Mesothelial cell of epicardium (in vitro differentiated cells): Measurements from ENCODE around the gene FGFRL1. TPM values are rescaled to one million over a fixed set of nuclear protein-coding genes. Genes with fewer than 3 reads are reported as not detected.

Experiments
- DNase-seq, 2 experiments: peaks; one replicate each; pipeline ENCODE4 v3.0.0; 2021; ENCODE audit warnings: low spot score in 2 of 2; ENCODE audit not compliant: unreplicated experiment in 2 of 2
- H3K27ac Mint-ChIP-seq: 2 replicates; pipeline ENCODE4 v1.8.0; 2021; ENCODE audit warnings: mixed read lengths
- H3K27me3 Mint-ChIP-seq: 2 replicates; pipeline ENCODE4 v1.8.0; 2021; ENCODE audit warnings: low read depth, mixed read lengths
- H3K36me3 Mint-ChIP-seq: 2 replicates; pipeline ENCODE4 v1.8.0; 2021; ENCODE audit warnings: mixed read lengths
- H3K4me1 Mint-ChIP-seq: 2 replicates; pipeline ENCODE4 v1.8.0; 2021; ENCODE audit warnings: mixed read lengths
- H3K4me3 Mint-ChIP-seq: 2 replicates; pipeline ENCODE4 v1.8.0; 2021; ENCODE audit warnings: mild to moderate bottlenecking, moderate library complexity, mixed read lengths
- H3K9me3 Mint-ChIP-seq: 2 replicates; pipeline ENCODE4 v1.8.0; 2021; ENCODE audit warnings: mixed read lengths
- total RNA-seq: library from RNA; stranded (reverse); gene quantifications from 3 replicates; pipeline ENCODE4 v1.2.1, GENCODE V29; 2021
- TF ChIP-seq, protein P1 (sequence below): fragments of 200-600 bp; sonication (generic); IDR thresholded peaks from one replicate; pipeline ENCODE4 v1.5.0; 2021; ENCODE audit warnings: antibody characterized with exemption; ENCODE audit not compliant: unreplicated experiment

Gene FGFRL1
- total RNA-seq, 1 donor from 2014 or later, result 37.4 TPM

- H3K9me3 Mint-ChIP-seq, result no peaks in the 10 kb centered on the region
- TF ChIP-seq, protein P1, sequence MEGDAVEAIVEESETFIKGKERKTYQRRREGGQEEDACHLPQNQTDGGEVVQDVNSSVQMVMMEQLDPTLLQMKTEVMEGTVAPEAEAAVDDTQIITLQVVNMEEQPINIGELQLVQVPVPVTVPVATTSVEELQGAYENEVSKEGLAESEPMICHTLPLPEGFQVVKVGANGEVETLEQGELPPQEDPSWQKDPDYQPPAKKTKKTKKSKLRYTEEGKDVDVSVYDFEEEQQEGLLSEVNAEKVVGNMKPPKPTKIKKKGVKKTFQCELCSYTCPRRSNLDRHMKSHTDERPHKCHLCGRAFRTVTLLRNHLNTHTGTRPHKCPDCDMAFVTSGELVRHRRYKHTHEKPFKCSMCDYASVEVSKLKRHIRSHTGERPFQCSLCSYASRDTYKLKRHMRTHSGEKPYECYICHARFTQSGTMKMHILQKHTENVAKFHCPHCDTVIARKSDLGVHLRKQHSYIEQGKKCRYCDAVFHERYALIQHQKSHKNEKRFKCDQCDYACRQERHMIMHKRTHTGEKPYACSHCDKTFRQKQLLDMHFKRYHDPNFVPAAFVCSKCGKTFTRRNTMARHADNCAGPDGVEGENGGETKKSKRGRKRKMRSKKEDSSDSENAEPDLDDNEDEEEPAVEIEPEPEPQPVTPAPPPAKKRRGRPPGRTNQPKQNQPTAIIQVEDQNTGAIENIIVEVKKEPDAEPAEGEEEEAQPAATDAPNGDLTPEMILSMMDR, result no peak
- peaks cover 6% of the 10 kb centered on the region for H3K27me3 Mint-ChIP-seq
- DNase-seq, result no peak
- peak overlapping the region; percentile 47 for H3K4me3 Mint-ChIP-seq
- H3K27ac Mint-ChIP-seq, result no peak overlapping the region
- H3K4me1 Mint-ChIP-seq, result peaks cover 10% of the 10 kb centered on the region
- H3K36me3 Mint-ChIP-seq, result no peaks in the 10 kb centered on the region
These were observed 3.1 kb downstream of the FGFRL1 start for GRCh38 chr4:1014291-1015167.

DNA sequence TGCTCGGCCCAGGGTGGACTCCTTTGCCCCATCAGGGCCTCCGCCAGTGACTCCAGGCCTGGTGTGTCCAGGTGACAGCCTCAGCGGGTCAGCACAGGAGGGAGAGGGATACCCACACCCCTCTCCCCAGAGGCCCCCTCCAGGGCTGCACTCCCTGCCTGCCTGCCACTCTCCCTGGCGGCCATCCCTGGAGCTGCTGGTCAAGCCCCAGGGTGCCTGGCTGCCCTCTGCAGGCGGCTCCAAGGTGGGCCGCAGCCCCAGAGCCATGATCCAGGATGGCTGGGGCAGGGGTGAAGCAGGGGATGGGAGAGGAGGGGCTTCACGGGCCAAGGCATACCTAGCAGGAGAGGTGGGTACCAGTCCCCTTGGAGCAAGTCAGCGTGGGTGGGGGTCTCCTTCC lies 3.8 kb downstream of the FGFRL1 start:
- no peaks in the 10 kb centered on the region for H3K36me3 Mint-ChIP-seq
- no peaks in the 10 kb centered on the region for H3K9me3 Mint-ChIP-seq
- TF ChIP-seq, protein P1, result no peak
- peaks cover 5% of the 10 kb centered on the region for H3K27me3 Mint-ChIP-seq
- no peak for DNase-seq
- H3K4me3 Mint-ChIP-seq, result no peak overlapping the region
- no peak overlapping the region for H3K27ac Mint-ChIP-seq
- peaks cover 16% of the 10 kb centered on the region for H3K4me1 Mint-ChIP-seq

DNA sequence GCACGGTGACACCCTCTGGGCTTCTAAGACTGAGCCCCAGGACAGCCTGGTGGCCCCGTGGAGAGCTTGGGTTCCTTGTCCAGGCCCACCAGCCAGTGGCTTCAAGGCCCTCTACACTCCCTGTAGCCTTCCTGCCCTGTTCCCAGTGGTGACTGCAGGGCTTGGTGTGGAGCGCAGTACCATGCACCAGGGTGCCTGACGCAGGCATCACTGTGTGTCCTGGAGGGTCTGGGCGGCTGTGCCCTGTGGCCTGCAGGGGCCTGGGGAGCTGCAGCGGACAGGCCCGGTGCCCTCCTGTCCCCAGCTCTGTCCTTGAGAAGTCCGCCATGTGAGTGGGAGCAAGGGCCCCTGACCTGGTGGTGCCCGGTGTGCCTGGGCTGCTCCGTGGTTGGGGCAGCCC lies 4.3 kb downstream of the FGFRL1 start:
- Mint-ChIP-seq H3K9me3 (no peaks in the 10 kb centered on the region), H3K27me3 (no peaks in the 10 kb centered on the region), H3K4me1 (peaks cover 11% of the 10 kb centered on the region), H3K36me3 (no peaks in the 10 kb centered on the region), H3K4me3 (no peak overlapping the region), H3K27ac (no peak overlapping the region)
- TF ChIP-seq, protein P1, result no peak
- no peak for DNase-seq

DNA sequence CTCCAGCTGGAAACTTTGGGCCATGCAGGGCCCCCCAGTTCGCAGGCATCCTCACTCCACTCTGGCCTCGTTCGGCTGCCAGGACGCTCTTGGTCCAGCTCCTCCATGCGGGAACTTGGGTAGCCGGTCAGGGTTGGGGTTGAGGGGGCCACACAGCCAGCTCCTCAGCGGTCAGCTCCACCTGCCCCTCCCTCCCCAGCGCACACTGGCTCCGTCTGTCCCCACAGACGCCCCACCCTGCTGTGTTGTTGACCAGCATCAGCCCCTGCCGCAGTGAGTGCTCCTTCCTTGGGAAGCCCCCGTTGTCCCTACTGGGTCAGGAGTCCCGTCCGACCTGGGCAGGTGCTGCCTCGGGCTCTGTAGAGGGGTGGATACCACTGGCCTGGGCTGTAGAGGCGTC lies 5.8 kb downstream of the FGFRL1 start:
- Mint-ChIP-seq H3K27ac (no peak overlapping the region), H3K27me3 (no peaks in the 10 kb centered on the region), H3K4me1 (peaks cover 11% of the 10 kb centered on the region), H3K9me3 (no peaks in the 10 kb centered on the region), H3K36me3 (no peaks in the 10 kb centered on the region), H3K4me3 (no peak overlapping the region)
- TF ChIP-seq, protein P1, result no peak
- DNase-seq, result no peak

GRCh38 chr4:1017706-1018105 lies 6.3 kb downstream of the FGFRL1 start:
- Mint-ChIP-seq H3K9me3 (no peaks in the 10 kb centered on the region), H3K27ac (no peak overlapping the region), H3K36me3 (no peaks in the 10 kb centered on the region), H3K27me3 (no peaks in the 10 kb centered on the region), H3K4me3 (no peak overlapping the region), H3K4me1 (peaks cover 11% of the 10 kb centered on the region)
- TF ChIP-seq, protein P1, result no peak
- DNase-seq, result no peak
